MCF 10A (cell line): ENCODE data around the gene TTC33. TPM values are rescaled to one million over a fixed set of nuclear protein-coding genes. Genes with fewer than 3 reads are reported as not detected.
"Not testable (repeated sequence)": the region's sequence is repeated elsewhere in the genome, so short reads cannot be mapped to it uniquely, and the experiment has no call there.

Experiments
- BruUV-seq: library from RNA; stranded (reverse); fragments of 400-500 nt; replicated peaks from 2 replicates; lab custom pipeline; 2021; lab: Mats Ljungman, UMichigan
- CTCF ChIA-PET: fragments of 300-600 bp; sonication (Branson Sonifier 250); formaldehyde crosslinking; extraction: SDS; loops from one replicate; lab custom pipeline; 2021; ENCODE audit warnings: antibody characterized with exemption, inconsistent platforms; lab: Yijun Ruan, JAX
- POLR2A ChIA-PET: fragments of 300-600, 350-650 bp; sonication (Branson Sonifier 250); formaldehyde crosslinking; extraction: SDS; loops from one replicate; lab custom pipeline; 2020; ENCODE audit warnings: antibody characterized with exemption, inconsistent platforms; lab: Yijun Ruan, JAX
- DNase-seq: peaks from one replicate; pipeline ENCODE4 v3.0.0-alpha.2; 2018; ENCODE audit not compliant: unreplicated experiment
- H3K27ac Mint-ChIP-seq: one replicate; pipeline ENCODE4 v1.8.0; 2022; ENCODE audit warnings: mild to moderate bottlenecking, low read depth, mixed read lengths; ENCODE audit not compliant: unreplicated experiment
- H3K27me3 Mint-ChIP-seq: one replicate; pipeline ENCODE4 v1.8.0; 2022; ENCODE audit warnings: mixed read lengths; ENCODE audit not compliant: insufficient read depth, unreplicated experiment
- H3K36me3 Mint-ChIP-seq: one replicate; pipeline ENCODE4 v1.8.0; 2022; ENCODE audit warnings: mild to moderate bottlenecking, moderate library complexity, mixed read lengths; ENCODE audit not compliant: insufficient read depth, unreplicated experiment
- H3K4me1 Mint-ChIP-seq: one replicate; pipeline ENCODE4 v1.8.0; 2022; ENCODE audit warnings: mixed read lengths; ENCODE audit not compliant: insufficient read depth, unreplicated experiment
- H3K4me3 Mint-ChIP-seq: one replicate; pipeline ENCODE4 v1.8.0; 2022; ENCODE audit warnings: mild to moderate bottlenecking, moderate library complexity, mixed read lengths; ENCODE audit not compliant: unreplicated experiment
- H3K9me3 Mint-ChIP-seq: one replicate; pipeline ENCODE4 v1.8.0; 2022; ENCODE audit warnings: mixed read lengths; ENCODE audit not compliant: unreplicated experiment
- CTCF ChIP-seq: fragments of 200-600 bp; IDR thresholded peaks from one replicate; pipeline ENCODE4 v1.8.0; 2022; ENCODE audit warnings: antibody characterized with exemption, mild to moderate bottlenecking; ENCODE audit not compliant: unreplicated experiment
- intact Hi-C: fragments of 100-400 bp; cut with micrococcal nuclease; formaldehyde crosslinking; loops from 2 replicates; pipeline ENCODE4 v1.14.1; 2022
- total RNA-seq: library from RNA; stranded (reverse); gene quantifications from 2 replicates; pipeline ENCODE4 v1.2.3, GENCODE V29; 2022

TTC33 gene
- total RNA-seq, 1 experiment from 2014 or later, result 13.3 TPM

DNA sequence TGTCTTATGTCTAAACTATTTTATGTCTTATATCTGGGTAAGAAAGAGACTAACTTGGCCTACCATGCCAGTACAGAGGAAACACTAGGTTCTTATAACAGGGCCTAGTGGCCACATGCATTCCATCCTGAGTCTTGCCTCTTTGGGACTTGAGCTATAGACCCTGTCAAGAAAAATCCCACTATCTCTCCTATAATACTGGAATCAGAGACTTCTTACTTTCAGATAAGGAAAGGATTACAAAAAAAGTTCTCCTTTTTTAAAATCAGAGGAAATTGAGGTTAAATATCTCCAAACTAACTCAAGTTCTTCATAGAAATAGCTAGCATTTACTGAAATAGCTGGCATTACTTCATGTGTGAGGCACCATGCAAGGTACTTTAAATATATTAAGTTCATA is 41.8 kb downstream of the TTC33 start:
- Mint-ChIP-seq H3K4me3 (no peak overlapping the region), H3K36me3 (peaks cover 21% of the 10 kb centered on the region), H3K27me3 (no peaks in the 10 kb centered on the region), H3K4me1 (no peaks in the 10 kb centered on the region), H3K9me3 (peaks cover 2% of the 10 kb centered on the region), H3K27ac (no peak overlapping the region)
- POLR2A ChIA-PET, result interaction anchor here (0.5 to 1.4 kb wide), 2 partner anchors 14 to 1043 kb away, joined by 3 to 4 read pairs; no protein-coding TSS in a partner anchor
- intact Hi-C loops, result no loop called here
- no peak for DNase-seq
- BruUV-seq, result no TSS peak
- CTCF ChIA-PET, result interaction anchor here (0.6 to 1.7 kb wide), 3 partner anchors 27 to 1995 kb away, joined by 3 to 4 read pairs (median 3); no protein-coding TSS in a partner anchor
- no peak for TF ChIP-seq CTCF

DNA sequence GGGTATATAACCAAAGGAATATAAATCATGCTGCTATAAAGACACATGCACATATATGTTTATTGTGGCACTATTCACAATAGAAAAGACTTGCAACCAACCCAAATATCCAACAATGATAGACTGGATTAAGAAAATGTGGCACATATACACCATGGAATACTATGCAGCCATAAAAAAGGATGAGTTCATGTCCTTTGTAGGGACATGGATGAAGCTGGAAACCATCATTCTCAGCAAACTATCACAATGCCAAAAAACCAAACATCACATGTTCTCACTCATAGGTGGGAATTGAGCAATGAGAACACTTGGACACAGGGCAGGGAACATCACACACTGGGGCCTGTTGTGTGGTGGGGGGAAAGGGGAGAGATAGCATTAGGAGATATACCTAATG is 45.2 kb downstream of the TTC33 start:
- DNase-seq, BruUV-seq, CTCF ChIA-PET, H3K4me1 Mint-ChIP-seq, H3K27ac Mint-ChIP-seq, H3K27me3 Mint-ChIP-seq, H3K4me3 Mint-ChIP-seq, intact Hi-C loops, POLR2A ChIA-PET: not testable (repeated sequence)
- Mint-ChIP-seq H3K36me3 (peaks cover 11% of the 10 kb centered on the region), H3K9me3 (peaks cover 15% of the 10 kb centered on the region)

DNA sequence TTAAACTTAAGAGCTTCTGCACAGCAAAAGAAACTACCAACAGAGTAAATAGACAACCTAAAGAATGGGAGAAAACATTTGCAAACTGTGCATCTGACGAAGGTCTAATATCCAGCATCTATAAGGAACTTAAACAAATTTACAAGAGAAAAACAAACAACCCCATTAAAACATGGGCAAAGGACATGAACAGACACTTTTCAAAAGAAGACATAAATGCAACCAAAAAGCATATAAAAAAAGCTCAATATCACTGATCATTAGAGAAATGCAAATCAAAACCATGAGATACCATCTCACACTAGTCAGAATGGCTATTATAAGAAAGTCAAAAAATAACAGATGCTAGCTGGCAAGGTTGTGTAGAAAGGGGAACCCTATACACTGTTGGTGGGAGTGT is 50.3 kb downstream of the TTC33 start:
- peaks cover 35% of the 10 kb centered on the region for H3K9me3 Mint-ChIP-seq
- POLR2A ChIA-PET, H3K4me3 Mint-ChIP-seq, H3K27me3 Mint-ChIP-seq, H3K27ac Mint-ChIP-seq, H3K4me1 Mint-ChIP-seq, BruUV-seq, DNase-seq, intact Hi-C loops: not testable (repeated sequence)
- CTCF ChIA-PET, result interaction anchor here (0.6 to 3.3 kb wide), 4 partner anchors 11 to 991 kb away, joined by 3 to 25 read pairs (median 4); no protein-coding TSS in a partner anchor
- peaks cover 26% of the 10 kb centered on the region for H3K36me3 Mint-ChIP-seq

GRCh38 chr5:40702027-40702426 is 53.7 kb downstream of the TTC33 start:
- H3K4me3 Mint-ChIP-seq, H3K4me1 Mint-ChIP-seq, BruUV-seq, DNase-seq, H3K27me3 Mint-ChIP-seq, intact Hi-C loops, H3K27ac Mint-ChIP-seq: not testable (repeated sequence)
- peaks cover 24% of the 10 kb centered on the region for H3K9me3 Mint-ChIP-seq
- ChIA-PET CTCF (interaction anchor here (0.7 to 1.3 kb wide), 2 partner anchors 12 to 1059 kb away, joined by 3 read pairs; no protein-coding TSS in a partner anchor), POLR2A (interaction anchor here (0.6 kb wide), 1 partner anchor 64 kb away, joined by 3 read pairs; no protein-coding TSS in a partner anchor)
- peaks cover 26% of the 10 kb centered on the region for H3K36me3 Mint-ChIP-seq

DNA sequence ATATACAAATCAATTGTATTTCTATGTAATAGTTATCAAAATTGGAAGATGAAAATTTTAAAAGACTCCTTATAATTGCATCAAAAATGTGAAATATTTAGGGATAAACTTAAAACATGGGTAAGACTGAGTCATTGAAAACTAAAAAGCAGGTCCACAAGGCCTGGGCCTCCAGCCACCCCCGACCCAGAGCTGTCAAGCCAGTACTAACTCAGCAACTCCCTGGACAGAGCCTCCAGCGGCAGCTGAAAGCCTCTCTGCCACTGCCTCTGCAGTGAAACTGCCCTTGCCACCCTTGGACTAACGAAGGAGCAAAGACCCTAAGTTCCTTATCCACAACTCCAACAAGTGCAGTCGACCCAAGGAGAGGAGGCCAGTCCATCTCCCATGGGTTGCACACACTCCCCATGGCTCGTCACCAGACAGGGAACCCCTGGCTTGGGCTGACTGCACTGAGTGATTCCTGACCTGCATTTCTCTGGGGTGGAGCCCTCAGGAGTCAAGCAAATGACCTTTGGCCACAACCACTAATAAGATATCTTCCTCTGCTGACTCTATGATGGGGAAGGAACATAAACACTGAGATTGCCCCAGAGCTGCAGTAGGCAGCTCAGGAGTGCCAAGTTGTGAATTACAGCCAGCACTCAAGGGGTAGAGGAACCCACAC is 55.5 kb downstream of the TTC33 start:
- H3K27ac Mint-ChIP-seq, result no peak overlapping the region
- no peaks in the 10 kb centered on the region for H3K27me3 Mint-ChIP-seq
- CTCF ChIA-PET, result interaction anchor here (1.4 kb wide), 1 partner anchor 984 kb away, joined by 3 read pairs; no protein-coding TSS in a partner anchor
- no peak overlapping the region for H3K4me3 Mint-ChIP-seq
- BruUV-seq, result no TSS peak
- TF ChIP-seq CTCF, result no peak
- intact Hi-C loops, result no loop called here
- H3K36me3 Mint-ChIP-seq, result peaks cover 26% of the 10 kb centered on the region
- no peaks in the 10 kb centered on the region for H3K4me1 Mint-ChIP-seq
- peaks cover 27% of the 10 kb centered on the region for H3K9me3 Mint-ChIP-seq
- no peak for DNase-seq
- POLR2A ChIA-PET, result interaction anchor here (1.2 kb wide), 1 partner anchor 13 kb away, joined by 4 read pairs; no protein-coding TSS in a partner anchor
